Keratinocyte (primary cell): ENCODE results near the gene MARK1. TPM values are rescaled to one million over a fixed set of nuclear protein-coding genes. Genes with fewer than 3 reads are reported as not detected.

ENCODE experiments used
- DNase-seq: peaks from one replicate; pipeline ENCODE4 v3.0.0-alpha.2; 2011; ENCODE audit warnings: low read depth, missing footprints, low spot score
- FAIRE-seq: peaks from 2 replicates; lab custom pipeline; 2011; peaks lifted over from hg19 to GRCh38; lab: Jason Lieb, UNC
- H2AFZ ChIP-seq: 2 replicates; pipeline ENCODE4 v1.6.0; 2012; ENCODE audit warnings: low read length, control low read depth, inconsistent platforms; ENCODE audit not compliant: control insufficient read depth
- H3K27ac ChIP-seq: 2 replicates; pipeline ENCODE4 v1.5.1; 2011; ENCODE audit warnings: low read length; ENCODE audit not compliant: control insufficient read depth, insufficient read depth
- H3K27me3 ChIP-seq: 3 replicates; pipeline ENCODE4 v1.6.0; 2011; ENCODE audit warnings: low read length; ENCODE audit not compliant: control insufficient read depth, insufficient read depth; ENCODE audit errors: extremely low read depth
- H3K36me3 ChIP-seq, 2 experiments: 2 replicates in 1 of 2; 3 replicates in 1 of 2; pipeline ENCODE4 v1.5.1; 2011; ENCODE audit warnings: low read length in 2 of 2, mild to moderate bottlenecking in 1 of 2; ENCODE audit not compliant: control insufficient read depth in 2 of 2, insufficient read depth in 2 of 2; ENCODE audit errors: extremely low read depth in 1 of 2
- H3K4me1 ChIP-seq: 3 replicates; pipeline ENCODE4 v1.5.1; 2011; ENCODE audit warnings: low read length; ENCODE audit not compliant: control insufficient read depth, insufficient read depth; ENCODE audit errors: extremely low read depth
- H3K4me2 ChIP-seq: 3 replicates; pipeline ENCODE4 v1.6.0; 2011; ENCODE audit warnings: low read depth, low read length; ENCODE audit not compliant: control insufficient read depth, insufficient read depth; ENCODE audit errors: extremely low read depth
- H3K4me3 ChIP-seq, 3 experiments: fragments of 200-600 bp in 1 of 3; sonication (generic) in 1 of 3; 2 replicates in 2 of 3; 3 replicates in 1 of 3; pipeline ENCODE4 v1.5.1; 2011 to 2016; ENCODE audit warnings: low read length in 3 of 3, mild to moderate bottlenecking in 3 of 3, control low read depth in 2 of 3, inconsistent platforms in 1 of 3, low read depth in 1 of 3, mixed read lengths in 1 of 3, mixed run types in 1 of 3, moderate library complexity in 1 of 3; ENCODE audit not compliant: control insufficient read depth in 2 of 3, insufficient read depth in 2 of 3; ENCODE audit errors: extremely low read depth in 1 of 3
- H3K79me2 ChIP-seq: 2 replicates; pipeline ENCODE4 v1.6.0; 2012; ENCODE audit warnings: low read length; ENCODE audit not compliant: control insufficient read depth, insufficient read depth
- H3K9ac ChIP-seq: 3 replicates; pipeline ENCODE4 v1.6.0; 2011; ENCODE audit warnings: low read length; ENCODE audit not compliant: control insufficient read depth, insufficient read depth; ENCODE audit errors: extremely low read depth
- H3K9me1 ChIP-seq: 3 replicates; pipeline ENCODE4 v1.6.0; 2011; ENCODE audit warnings: low read length; ENCODE audit not compliant: control insufficient read depth, insufficient read depth; ENCODE audit errors: extremely low read depth
- H3K9me3 ChIP-seq: 2 replicates; pipeline ENCODE4 v1.5.1; 2012; ENCODE audit warnings: low read depth, low read length; ENCODE audit not compliant: control insufficient read depth
- H4K20me1 ChIP-seq: 3 replicates; pipeline ENCODE4 v1.6.0; 2011; ENCODE audit warnings: low read length; ENCODE audit not compliant: control insufficient read depth, insufficient read depth; ENCODE audit errors: extremely low read depth
- EZH2 ChIP-seq: IDR thresholded peaks from one replicate; pipeline ENCODE4 v1.6.1; 2012; ENCODE audit warnings: inconsistent platforms, mild to moderate bottlenecking, low read length, moderate library complexity
- dilution Hi-C: fragments of 300-500 bp; cut with MboI; formaldehyde crosslinking; loops from one replicate; pipeline ENCODE4 v1.7.0; 2020; ENCODE audit warnings: low sequenced_read_pairs; ENCODE audit not compliant: extremely low pct_ligation_motif_present
- polyA minus RNA-seq, 3 experiments: library from RNA; depleted of rRNA, polyadenylated mRNA; stranded (reverse); fragments of >200 nt; gene quantifications; 1 replicate in 1 of 3; 2 replicates in 1 of 3; 3 replicates in 1 of 3; pipeline ENCODE4 v1.2.3, GENCODE V29; 2011
- polyA plus RNA-seq, 5 experiments: library from polyadenylated mRNA; depleted of rRNA in 3 of 5; stranded (reverse) in 3 of 5; stranded (forward) in 1 of 5; unstranded in 1 of 5; fragments of >200 nt; gene quantifications; 1 replicate in 1 of 5; 2 replicates in 3 of 5; 3 replicates in 1 of 5; pipeline versions ENCODE4 v1.2.1 to v1.2.3, GENCODE V29; 2011 to 2012; ENCODE audit warnings: missing spikeins in 2 of 5, low read depth in 1 of 5, low replicate concordance in 1 of 5
- TF ChIP-seq, protein P1 (sequence below), 3 experiments: IDR thresholded peaks in 1 of 3; conservative IDR thresholded peaks in 1 of 3; optimal IDR thresholded peaks in 1 of 3; 2 replicates in 2 of 3; 3 replicates in 1 of 3; pipeline versions ENCODE3 to v1.5.1; 2011; ENCODE audit warnings: low read length in 3 of 3, mild to moderate bottlenecking in 3 of 3, moderate library complexity in 2 of 3, control low read depth in 1 of 3, inconsistent platforms in 1 of 3; ENCODE audit not compliant: insufficient read depth in 2 of 3; ENCODE audit errors: extremely low read depth in 1 of 3

MARK1 gene
- polyA plus RNA-seq: 6.1 to 11.3 TPM (median 8.4 TPM) in 3 replicates
- polyA plus RNA-seq (2011; ENCODE audit: low read depth): 13.5 TPM
- polyA plus RNA-seq (2011; cell fraction: cytosol; rRNA removed): 9.4 and 10.4 TPM in 2 replicates
- polyA plus RNA-seq (2011; cell fraction: nucleus; rRNA removed): 13.5 and 18.8 TPM in 2 replicates
- polyA plus RNA-seq (2012; ENCODE audit: low replicate concordance): 8.8 and 10.9 TPM in 2 replicates
- 3.4 to 5.9 TPM (median 5.2 TPM) in 3 replicates for polyA minus RNA-seq
- polyA minus RNA-seq (2011; cell fraction: cytosol; rRNA and poly(A)+ RNA removed): 7.7 TPM
- polyA minus RNA-seq (2011; cell fraction: nucleus; rRNA and poly(A)+ RNA removed): 10.2 and 23.0 TPM in 2 replicates

GRCh38 chr1:220527908-220528678 lies at the start of gene MARK1:
MARK1 (plus strand) TSS chr1:220528136; CDS start chr1:220528823, 687 bp downstream.
- H3K4me2 ChIP-seq: peak within 1 kb of the TSS; percentile 99
- H3K9ac ChIP-seq: peak within 1 kb of the TSS; percentile 95
- H3K4me3 ChIP-seq: peak within 1 kb of the TSS; percentile 90 to 96 (median 92)
- no peaks in the 10 kb centered on the region for H3K9me3 ChIP-seq
- FAIRE-seq (no peak), DNase-seq (no peak)
- H2AFZ ChIP-seq: peak within 1 kb of the TSS; percentile 91
- no peaks in the 10 kb centered on the region for H3K9me1 ChIP-seq
- peak within 1 kb of the TSS; percentile 83 for H3K27ac ChIP-seq
- no peaks in the 10 kb centered on the region for H3K36me3 ChIP-seq
- dilution Hi-C loops: no loop called here
- H4K20me1 ChIP-seq: no peaks in the 10 kb centered on the region
- peaks cover 12% of the 10 kb centered on the region for H3K4me1 ChIP-seq
- H3K27me3 ChIP-seq: no peaks in the 10 kb centered on the region
- TF ChIP-seq, protein P1, sequence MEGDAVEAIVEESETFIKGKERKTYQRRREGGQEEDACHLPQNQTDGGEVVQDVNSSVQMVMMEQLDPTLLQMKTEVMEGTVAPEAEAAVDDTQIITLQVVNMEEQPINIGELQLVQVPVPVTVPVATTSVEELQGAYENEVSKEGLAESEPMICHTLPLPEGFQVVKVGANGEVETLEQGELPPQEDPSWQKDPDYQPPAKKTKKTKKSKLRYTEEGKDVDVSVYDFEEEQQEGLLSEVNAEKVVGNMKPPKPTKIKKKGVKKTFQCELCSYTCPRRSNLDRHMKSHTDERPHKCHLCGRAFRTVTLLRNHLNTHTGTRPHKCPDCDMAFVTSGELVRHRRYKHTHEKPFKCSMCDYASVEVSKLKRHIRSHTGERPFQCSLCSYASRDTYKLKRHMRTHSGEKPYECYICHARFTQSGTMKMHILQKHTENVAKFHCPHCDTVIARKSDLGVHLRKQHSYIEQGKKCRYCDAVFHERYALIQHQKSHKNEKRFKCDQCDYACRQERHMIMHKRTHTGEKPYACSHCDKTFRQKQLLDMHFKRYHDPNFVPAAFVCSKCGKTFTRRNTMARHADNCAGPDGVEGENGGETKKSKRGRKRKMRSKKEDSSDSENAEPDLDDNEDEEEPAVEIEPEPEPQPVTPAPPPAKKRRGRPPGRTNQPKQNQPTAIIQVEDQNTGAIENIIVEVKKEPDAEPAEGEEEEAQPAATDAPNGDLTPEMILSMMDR (optimal IDR thresholded peaks at IDR 0.05 in 1 of 3, IDR thresholded peaks at IDR 0.05 in 1 of 3, conservative IDR thresholded peaks at IDR 0.05 in 1 of 3; ENCODE audit: extremely low read depth in 1 of 3, insufficient read depth in 2 of 3, low read length in 3 of 3): no peak
- TF ChIP-seq EZH2: no peak
- H3K79me2 ChIP-seq: peaks cover 44% of the 10 kb centered on the region

GRCh38 chr1:220483700-220484099 lies 44.2 kb upstream of the MARK1 start:
- Histone ChIP-seq H3K9ac (no peak overlapping the region), H3K27ac (no peak overlapping the region)
- dilution Hi-C loops: no loop called here

More at GRCh38 chr1:220483700-220484099, 44.2 kb upstream of the MARK1 start:
- no peak overlapping the region for H2AFZ ChIP-seq
- FAIRE-seq (no peak), DNase-seq (no peak)
- H3K4me3 ChIP-seq: no peak overlapping the region
- H3K9me1 ChIP-seq: no peaks in the 10 kb centered on the region
- H3K27me3 ChIP-seq: no peaks in the 10 kb centered on the region
- H3K36me3 ChIP-seq: no peaks in the 10 kb centered on the region
- H4K20me1 ChIP-seq: no peaks in the 10 kb centered on the region
- no peaks in the 10 kb centered on the region for H3K9me3 ChIP-seq
- H3K79me2 ChIP-seq: no peaks in the 10 kb centered on the region
- H3K4me2 ChIP-seq: no peak overlapping the region
- peaks cover 5% of the 10 kb centered on the region for H3K4me1 ChIP-seq
- no peak for TF ChIP-seq EZH2
- TF ChIP-seq, protein P1 (optimal IDR thresholded peaks at IDR 0.05 in 1 of 3, IDR thresholded peaks at IDR 0.05 in 1 of 3, conservative IDR thresholded peaks at IDR 0.05 in 1 of 3; ENCODE audit: extremely low read depth in 1 of 3, insufficient read depth in 2 of 3, low read length in 3 of 3): no peak
